Stomach (tissue), 9 donors: ENCODE results near the gene PRKAB1. TPM values are rescaled to one million over a fixed set of nuclear protein-coding genes. Genes with fewer than 3 reads are reported as not detected.

Experiments used
- DNase-seq, 2 donors: peaks; one replicate each; pipeline versions ENCODE4 v3.0.0 to v3.0.0-alpha.2; 2013 to 2019
- H3K27ac ChIP-seq, 5 donors: fragments of 200-600 bp in 4 of 5; sonication (generic) in 4 of 5; one replicate each; pipeline ENCODE4 v1.5.1; 2013 to 2019; ENCODE audit warnings: mild to moderate bottlenecking in 1 of 5, moderate library complexity in 1 of 5
- H3K27me3 ChIP-seq, 3 donors: fragments of 200-600 bp; sonication (generic); one replicate each; pipeline ENCODE4 v1.5.1; 2017 to 2019; ENCODE audit warnings: mixed run types in 1 of 3
- H3K36me3 ChIP-seq, 4 donors: fragments of 200-600 bp; sonication (generic); 1 replicate in 3 of 4; 2 replicates in 1 of 4; pipeline ENCODE4 v1.5.1; 2016 to 2019
- H3K4me1 ChIP-seq, 4 donors: fragments of 200-600 bp; sonication (generic); one replicate each; pipeline ENCODE4 v1.5.1; 2016 to 2019
- H3K4me3 ChIP-seq, 4 donors: fragments of 200-600 bp; sonication (generic) in 3 of 4; one replicate each; pipeline ENCODE4 v1.5.1; 2016 to 2019; ENCODE audit warnings: mild to moderate bottlenecking in 1 of 4
- H3K9me3 ChIP-seq, 4 donors: fragments of 200-600 bp; sonication (generic); one replicate each; pipeline ENCODE4 v1.5.1; 2016 to 2019
- CTCF ChIP-seq, 7 experiments: fragments of 450-650 bp in 4 of 7; fragments of 200-600 bp in 3 of 7; sonication (generic) in 3 of 7; IDR thresholded peaks; one replicate each; pipeline ENCODE4 v1.5.1; 2016 to 2019; ENCODE audit warnings: antibody characterized with exemption in 7 of 7, control low read depth in 2 of 7, mild to moderate bottlenecking in 1 of 7
- EP300 ChIP-seq: sonication (generic); formaldehyde crosslinking; IDR thresholded peaks from one replicate; pipeline ENCODE4 v1.6.1; 2017; ENCODE audit warnings: antibody characterized with exemption
- POLR2A ChIP-seq, 4 donors: fragments of 450-650 bp; IDR thresholded peaks; one replicate each; pipeline ENCODE4 v1.6.1; 2016; ENCODE audit warnings: antibody characterized with exemption in 4 of 4, control low read depth in 2 of 4, mild to moderate bottlenecking in 1 of 4, moderate library complexity in 1 of 4
- POLR2AphosphoS5 ChIP-seq, 3 donors: sonication (generic); formaldehyde crosslinking; IDR thresholded peaks; one replicate each; pipeline ENCODE4 v1.6.1; 2016; ENCODE audit warnings: antibody characterized with exemption in 3 of 3
- WGBS, 5 donors: extraction: QIAGEN DNeasy Blood & Tissue Kit in 3 of 5; methylation state at CpG; one replicate each; pipeline versions ENCODE4 v1.1.5 to v1.1.7; 2013 to 2018; 5-methylcytosine and 5-hydroxymethylcytosine counted together
- intact Hi-C: fragments of 100-400 bp; cut with DNase I; formaldehyde crosslinking; loops from one replicate; pipeline ENCODE4 v1.15.1; 2023; ENCODE audit warnings: low total_unique reads
- polyA plus RNA-seq, 3 donors: library from polyadenylated mRNA; stranded (reverse); fragments of 200-250 nt; gene quantifications; one replicate each; pipeline ENCODE4 v1.2.3, GENCODE V29; 2013
- small RNA-seq, 4 donors: library from RNA; depleted of rRNA; stranded (forward); fragments of <200 nt; gene quantifications; one replicate each; pipeline ENCODE3, GENCODE V24; 2016
- total RNA-seq, 5 donors: library from RNA; depleted of rRNA; stranded (reverse); fragments of >200 nt; gene quantifications; one replicate each; pipeline versions ENCODE4 v1.1.0 to v1.2.3, GENCODE V29; 2014 to 2016
- donor health status: healthy with polysubstance abuse.
- donor health status: Bipolar disorder and iron deficiency.
- donor health status: healthy.

Gene PRKAB1
- total and polyA plus RNA-seq, 8 donors: 22.6 to 143 (median 50.8) TPM

- H3K9me3 ChIP-seq: no peaks in the 10 kb centered on the region
- TF ChIP-seq POLR2AphosphoS5 (IDR thresholded peaks at IDR 0.05): no peak
- TF ChIP-seq CTCF (IDR thresholded peaks at IDR 0.05): no peak
- no peak for TF ChIP-seq EP300
- TF ChIP-seq POLR2A (IDR thresholded peaks at IDR 0.05): no peak
- intact Hi-C loops: no loop called here
- no peaks in the 10 kb centered on the region for H3K27me3 ChIP-seq
- H3K27ac ChIP-seq: no peak overlapping the region
- H3K36me3 ChIP-seq: peaks cover 0 to 14% (median 0%) of the 10 kb centered on the region in 4 donors
- DNase-seq: no peak
- peaks cover 0 to 12% (median 0%) of the 10 kb centered on the region in 4 donors for H3K4me1 ChIP-seq
- 91 to 98% (median 95%) methylated on average over 8 of the region's 8 CpGs for WGBS, 5 donors
- H3K4me3 ChIP-seq: no peak overlapping the region
Measured at GRCh38 chr12:119729871-119730270, 61.9 kb downstream of the PRKAB1 start.

GRCh38 chr12:119730381-119730780, 62.4 kb downstream of the PRKAB1 start:
- no peak for TF ChIP-seq POLR2AphosphoS5 (IDR thresholded peaks at IDR 0.05)
- WGBS, 5 donors: 92 to 94% (median 94%) methylated on average over 13 of the region's 13 CpGs
- Histone ChIP-seq H3K27me3 (no peaks in the 10 kb centered on the region), H3K36me3 (peaks cover 0 to 14% (median 0%) of the 10 kb centered on the region in 4 donors), H3K4me3 (no peak overlapping the region), H3K27ac (no peak overlapping the region), H3K9me3 (no peaks in the 10 kb centered on the region), H3K4me1 (peaks cover 0 to 12% (median 0%) of the 10 kb centered on the region in 4 donors)
- intact Hi-C loops: no loop called here
- no peak for DNase-seq

Small RNAs within 50 kb of the gene (small RNA-seq; reads per million reads assigned to genes)
- gene RN7SKP197: 0 reads per million in 4 donors

Other genes starting within 250 kb of the PRKAB1 start
- under 1 TPM in 1 of 5 donors, not detected in 4; 0.18 TPM for gene TMEM233, start 74.4 kb upstream of the PRKAB1 start, total RNA-seq
- gene TMEM233, start 74.4 kb upstream of the PRKAB1 start, polyA plus RNA-seq: under 1 TPM; 0.10 to 0.92 (median 0.25) TPM
- gene CIT, start 209.2 kb downstream of the PRKAB1 start, total RNA-seq: 100 to 1,000 TPM in 1 of 5 donors, 10 to 100 TPM in 4; 18.7 to 164 (median 28.7) TPM
- gene CIT, start 209.2 kb downstream of the PRKAB1 start, polyA plus RNA-seq: 1 to 10 TPM; 2.8 to 5.3 (median 3.7) TPM